Measurements from ENCODE around the gene BHLHE40. TPM values are rescaled to one million over a fixed set of nuclear protein-coding genes. Genes with fewer than 3 reads are reported as not detected.

BHLHE40 gene
- total RNA-seq, 1 experiment from 2014 or later = 3.5 TPM

DNA sequence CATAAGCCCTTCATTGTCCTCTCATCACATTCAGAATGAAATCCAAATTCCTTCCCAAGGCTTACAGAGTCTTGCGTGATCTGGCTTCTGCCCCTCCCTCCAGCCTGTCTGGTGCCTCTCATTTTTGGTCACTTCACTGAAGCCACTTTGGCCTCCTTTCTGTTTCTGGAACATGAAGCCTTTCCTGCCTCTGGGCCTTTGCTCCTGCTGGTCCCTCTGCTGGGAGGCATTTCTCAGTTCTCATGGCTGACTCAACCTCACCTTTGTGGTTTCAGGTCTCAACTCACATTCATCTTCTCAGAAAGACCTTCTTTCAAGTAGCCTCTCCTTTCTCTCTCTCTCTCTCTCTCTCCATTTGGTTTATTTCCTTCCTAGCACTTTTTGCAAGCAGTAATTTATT, 43.9 kb upstream of the BHLHE40 start:
- Histone ChIP-seq H3K9me3 (ENCODE audit: low read depth, low read length, poor library complexity, severe bottlenecking) (no peaks in the 10 kb centered on the region), H3K4me1 (ENCODE audit: insufficient read depth, low read length, poor library complexity, severe bottlenecking) (no peaks in the 10 kb centered on the region), H3K27me3 (replicated peaks; ENCODE audit: insufficient read depth, low read depth, low read length, poor library complexity) (no peaks in the 10 kb centered on the region), H3K36me3 (ENCODE audit: insufficient read depth, low read length, poor library complexity, severe bottlenecking) (no peaks in the 10 kb centered on the region), H3K27ac (ENCODE audit: low read depth, low read length, poor library complexity, severe bottlenecking) (no peak overlapping the region), H3K4me3 (ENCODE audit: low read depth, low read length, poor library complexity, severe bottlenecking) (no peak overlapping the region)
- no peak for TF ChIP-seq EZH2 (IDR thresholded peaks at IDR 0.05; ENCODE audit: borderline replicate concordance, low read depth, low read length, poor library complexity, severe bottlenecking)
- TF ChIP-seq, protein P1, sequence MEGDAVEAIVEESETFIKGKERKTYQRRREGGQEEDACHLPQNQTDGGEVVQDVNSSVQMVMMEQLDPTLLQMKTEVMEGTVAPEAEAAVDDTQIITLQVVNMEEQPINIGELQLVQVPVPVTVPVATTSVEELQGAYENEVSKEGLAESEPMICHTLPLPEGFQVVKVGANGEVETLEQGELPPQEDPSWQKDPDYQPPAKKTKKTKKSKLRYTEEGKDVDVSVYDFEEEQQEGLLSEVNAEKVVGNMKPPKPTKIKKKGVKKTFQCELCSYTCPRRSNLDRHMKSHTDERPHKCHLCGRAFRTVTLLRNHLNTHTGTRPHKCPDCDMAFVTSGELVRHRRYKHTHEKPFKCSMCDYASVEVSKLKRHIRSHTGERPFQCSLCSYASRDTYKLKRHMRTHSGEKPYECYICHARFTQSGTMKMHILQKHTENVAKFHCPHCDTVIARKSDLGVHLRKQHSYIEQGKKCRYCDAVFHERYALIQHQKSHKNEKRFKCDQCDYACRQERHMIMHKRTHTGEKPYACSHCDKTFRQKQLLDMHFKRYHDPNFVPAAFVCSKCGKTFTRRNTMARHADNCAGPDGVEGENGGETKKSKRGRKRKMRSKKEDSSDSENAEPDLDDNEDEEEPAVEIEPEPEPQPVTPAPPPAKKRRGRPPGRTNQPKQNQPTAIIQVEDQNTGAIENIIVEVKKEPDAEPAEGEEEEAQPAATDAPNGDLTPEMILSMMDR (conservative IDR thresholded peaks at IDR 0.05; ENCODE audit: low read depth, low read length) = no peak
- intact Hi-C loops (cut with micrococcal nuclease; ENCODE audit: unreplicated experiment) = no loop called here
- POLR2A ChIA-PET (ENCODE audit: low non-redundant PET) = no interaction called here
- DNase-seq (ENCODE audit: low spot score) = no peak
- CTCF ChIA-PET = no interaction called here
- BruUV-seq (replicated peaks) = no TSS peak

DNA sequence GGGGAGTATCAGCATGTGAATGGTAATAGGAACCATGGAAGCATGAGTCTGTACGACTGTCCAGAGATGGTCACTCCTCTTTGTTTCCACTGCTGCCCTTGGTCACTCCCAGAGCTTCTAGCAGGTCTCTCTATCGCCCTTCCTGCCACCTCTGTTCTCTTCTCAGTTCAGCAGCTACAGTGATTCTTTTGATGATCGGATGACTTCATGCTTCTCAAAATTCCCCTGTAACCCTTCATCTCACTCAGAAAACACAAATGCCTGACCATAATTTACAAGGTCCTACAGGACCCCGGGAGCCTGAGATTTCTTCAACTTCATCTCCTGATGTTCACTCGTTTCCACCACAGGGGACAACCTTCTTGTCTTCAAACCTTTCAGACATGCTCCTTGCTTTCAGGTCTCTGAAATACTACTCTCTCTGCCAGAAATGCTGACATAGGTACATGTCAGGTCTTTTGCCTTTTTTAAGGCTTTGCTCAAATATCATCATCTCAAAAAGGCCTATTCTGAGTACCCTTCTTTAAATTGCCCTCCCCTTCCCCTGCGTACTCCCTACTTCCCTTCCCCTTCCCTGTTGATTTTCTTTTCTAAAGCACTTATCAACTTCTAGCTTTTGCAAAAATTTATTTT, 42.1 kb upstream of the BHLHE40 start:
- Histone ChIP-seq H3K4me1 (ENCODE audit: insufficient read depth, low read length, poor library complexity, severe bottlenecking) (no peaks in the 10 kb centered on the region), H3K36me3 (ENCODE audit: insufficient read depth, low read length, poor library complexity, severe bottlenecking) (no peaks in the 10 kb centered on the region), H3K9me3 (ENCODE audit: low read depth, low read length, poor library complexity, severe bottlenecking) (no peaks in the 10 kb centered on the region), H3K27ac (ENCODE audit: low read depth, low read length, poor library complexity, severe bottlenecking) (no peak overlapping the region), H3K4me3 (ENCODE audit: low read depth, low read length, poor library complexity, severe bottlenecking) (no peak overlapping the region), H3K27me3 (replicated peaks; ENCODE audit: insufficient read depth, low read depth, low read length, poor library complexity) (no peaks in the 10 kb centered on the region)
- no TSS peak for BruUV-seq (replicated peaks)
- ChIA-PET POLR2A (ENCODE audit: low non-redundant PET) (no interaction called here), CTCF (no interaction called here)
- TF ChIP-seq EZH2 (IDR thresholded peaks at IDR 0.05; ENCODE audit: borderline replicate concordance, low read depth, low read length, poor library complexity, severe bottlenecking) = no peak
- TF ChIP-seq, protein P1 (conservative IDR thresholded peaks at IDR 0.05; ENCODE audit: low read depth, low read length) = no peak
- DNase-seq (ENCODE audit: low spot score) = no peak
- intact Hi-C loops (cut with micrococcal nuclease; ENCODE audit: unreplicated experiment) = no loop called here

DNA sequence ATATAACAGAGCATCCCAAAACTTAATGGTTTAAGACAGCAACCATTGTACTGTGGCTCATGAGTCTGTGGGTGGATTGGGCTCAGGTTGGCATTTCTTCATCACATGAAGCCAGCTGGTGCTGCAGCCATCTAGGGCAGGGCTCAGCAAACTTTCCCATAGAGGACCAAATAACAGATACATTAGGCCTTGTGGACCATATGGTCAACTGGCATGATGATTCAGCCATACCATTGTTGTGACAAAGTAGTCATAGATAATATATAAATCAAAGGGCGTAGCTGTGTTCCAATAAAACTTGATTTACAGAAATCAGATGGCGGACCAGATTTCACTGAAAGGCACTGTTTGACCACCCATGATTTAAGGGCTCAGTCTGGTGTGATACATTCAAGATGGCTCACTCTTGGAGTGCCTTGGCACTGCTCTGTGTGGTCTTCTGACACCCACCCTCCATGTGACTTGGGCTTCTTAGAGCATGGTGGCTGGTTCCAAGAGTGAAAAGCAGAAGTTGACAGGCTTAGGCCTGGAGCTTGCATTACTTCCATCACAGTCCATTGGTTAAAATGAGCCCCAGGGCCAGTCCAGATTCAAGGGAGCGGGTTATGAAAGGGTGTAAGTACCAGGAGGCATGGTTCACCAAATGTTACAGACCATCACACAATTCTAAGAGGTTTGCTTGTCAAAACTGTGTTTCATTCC, 40.8 kb upstream of the BHLHE40 start:
- intact Hi-C loops (cut with micrococcal nuclease; ENCODE audit: unreplicated experiment) = no loop called here
- no peak overlapping the region for H3K27ac ChIP-seq (ENCODE audit: low read depth, low read length, poor library complexity, severe bottlenecking)
- H3K4me3 ChIP-seq (ENCODE audit: low read depth, low read length, poor library complexity, severe bottlenecking) = no peak overlapping the region
- no TSS peak for BruUV-seq (replicated peaks)
- TF ChIP-seq EZH2 (IDR thresholded peaks at IDR 0.05; ENCODE audit: borderline replicate concordance, low read depth, low read length, poor library complexity, severe bottlenecking) = no peak
- TF ChIP-seq, protein P1 (conservative IDR thresholded peaks at IDR 0.05; ENCODE audit: low read depth, low read length) = no peak
- no peaks in the 10 kb centered on the region for H3K9me3 ChIP-seq (ENCODE audit: low read depth, low read length, poor library complexity, severe bottlenecking)
- ChIA-PET CTCF (interaction anchor here (0.7 kb wide), 1 partner anchor 321 kb away, joined by 8 read pairs; no protein-coding TSS in a partner anchor), POLR2A (ENCODE audit: low non-redundant PET) (no interaction called here)
- H3K36me3 ChIP-seq (ENCODE audit: insufficient read depth, low read length, poor library complexity, severe bottlenecking) = no peaks in the 10 kb centered on the region
- H3K27me3 ChIP-seq (replicated peaks; ENCODE audit: insufficient read depth, low read depth, low read length, poor library complexity) = no peaks in the 10 kb centered on the region
- H3K4me1 ChIP-seq (ENCODE audit: insufficient read depth, low read length, poor library complexity, severe bottlenecking) = no peaks in the 10 kb centered on the region
- no peak for DNase-seq (ENCODE audit: low spot score)
